ENCODE measurements around the gene MTCL3.

The MTCL3 gene

DNA sequence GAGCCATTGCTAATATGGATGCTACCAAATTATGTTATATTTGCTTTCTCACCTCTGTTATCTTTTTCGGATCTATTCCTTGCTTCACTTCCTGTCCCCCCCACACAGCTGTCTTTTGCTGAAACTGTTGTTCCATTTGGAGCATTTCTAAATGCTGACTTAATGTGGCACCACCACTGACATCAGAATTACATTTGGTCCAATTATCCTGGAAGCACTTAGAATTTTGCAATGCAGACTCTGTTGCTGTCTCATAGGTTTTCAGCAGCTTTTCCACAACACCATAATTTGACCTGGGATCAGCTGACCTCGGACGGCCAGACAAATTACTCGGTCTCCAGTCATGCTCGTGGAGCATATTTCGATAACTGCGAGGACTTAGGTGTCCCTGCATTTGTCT is 72.8 kb downstream of the MTCL3 start:
- H2AFZ ChIP-seq (ENCODE audit: control insufficient read depth, low read length), result no peak overlapping the region

DNA sequence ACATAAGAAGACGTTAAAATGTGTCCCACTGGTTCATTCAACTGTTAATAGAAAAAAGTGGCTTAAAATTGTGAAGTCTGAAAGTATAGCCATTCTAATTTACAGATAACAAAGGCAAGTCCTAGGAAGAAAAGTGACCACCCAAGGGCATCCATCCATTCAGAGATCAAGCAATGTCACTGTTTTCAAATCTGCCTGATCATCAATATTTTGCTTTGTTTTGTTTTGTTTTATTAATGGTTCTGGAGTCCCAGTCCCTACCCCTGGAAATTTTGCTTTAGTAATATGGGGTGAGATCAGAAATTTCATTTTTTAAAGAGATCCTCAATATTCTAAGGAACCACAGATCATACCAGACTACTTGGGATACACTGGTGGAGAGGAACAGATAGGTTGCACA is 77.3 kb downstream of the MTCL3 start:
- FAIRE-seq, result no peak
- no peak overlapping the region for H3K27ac ChIP-seq (ENCODE audit: control insufficient read depth, insufficient read depth, low read length)
- no peaks in the 10 kb centered on the region for H3K36me3 ChIP-seq (ENCODE audit: control insufficient read depth in 2 of 2, extremely low read depth in 1 of 2, insufficient read depth in 2 of 2, low read length in 2 of 2)
- no peak overlapping the region for H3K9ac ChIP-seq (ENCODE audit: control insufficient read depth, extremely low read depth, insufficient read depth, low read length)
- no peak for DNase-seq (ENCODE audit: low read depth, low spot score)
- no peak for TF ChIP-seq EZH2 (IDR thresholded peaks at IDR 0.05; ENCODE audit: low read length)
- TF ChIP-seq, protein P1, sequence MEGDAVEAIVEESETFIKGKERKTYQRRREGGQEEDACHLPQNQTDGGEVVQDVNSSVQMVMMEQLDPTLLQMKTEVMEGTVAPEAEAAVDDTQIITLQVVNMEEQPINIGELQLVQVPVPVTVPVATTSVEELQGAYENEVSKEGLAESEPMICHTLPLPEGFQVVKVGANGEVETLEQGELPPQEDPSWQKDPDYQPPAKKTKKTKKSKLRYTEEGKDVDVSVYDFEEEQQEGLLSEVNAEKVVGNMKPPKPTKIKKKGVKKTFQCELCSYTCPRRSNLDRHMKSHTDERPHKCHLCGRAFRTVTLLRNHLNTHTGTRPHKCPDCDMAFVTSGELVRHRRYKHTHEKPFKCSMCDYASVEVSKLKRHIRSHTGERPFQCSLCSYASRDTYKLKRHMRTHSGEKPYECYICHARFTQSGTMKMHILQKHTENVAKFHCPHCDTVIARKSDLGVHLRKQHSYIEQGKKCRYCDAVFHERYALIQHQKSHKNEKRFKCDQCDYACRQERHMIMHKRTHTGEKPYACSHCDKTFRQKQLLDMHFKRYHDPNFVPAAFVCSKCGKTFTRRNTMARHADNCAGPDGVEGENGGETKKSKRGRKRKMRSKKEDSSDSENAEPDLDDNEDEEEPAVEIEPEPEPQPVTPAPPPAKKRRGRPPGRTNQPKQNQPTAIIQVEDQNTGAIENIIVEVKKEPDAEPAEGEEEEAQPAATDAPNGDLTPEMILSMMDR (optimal IDR thresholded peaks at IDR 0.05 in 1 of 3, IDR thresholded peaks at IDR 0.05 in 1 of 3, conservative IDR thresholded peaks at IDR 0.05 in 1 of 3; ENCODE audit: extremely low read depth in 1 of 3, insufficient read depth in 2 of 3, low read length in 3 of 3), result no peak
- no peaks in the 10 kb centered on the region for H3K27me3 ChIP-seq (ENCODE audit: control insufficient read depth, extremely low read depth, insufficient read depth, low read length)
- H3K9me1 ChIP-seq (ENCODE audit: control insufficient read depth, extremely low read depth, insufficient read depth, low read length), result no peaks in the 10 kb centered on the region
- no peaks in the 10 kb centered on the region for H3K79me2 ChIP-seq (ENCODE audit: control insufficient read depth, insufficient read depth, low read length)
- no peak overlapping the region for H2AFZ ChIP-seq (ENCODE audit: control insufficient read depth, low read length)
- no peaks in the 10 kb centered on the region for H3K9me3 ChIP-seq (ENCODE audit: control insufficient read depth, low read depth, low read length)
- no peak overlapping the region for H3K4me2 ChIP-seq (ENCODE audit: control insufficient read depth, extremely low read depth, insufficient read depth, low read depth, low read length)
- dilution Hi-C loops (cut with MboI; ENCODE audit: extremely low pct_ligation_motif_present, low sequenced_read_pairs), result no loop called here
- no peaks in the 10 kb centered on the region for H3K4me1 ChIP-seq (ENCODE audit: control insufficient read depth, extremely low read depth, insufficient read depth, low read length)
- H4K20me1 ChIP-seq (ENCODE audit: control insufficient read depth, extremely low read depth, insufficient read depth, low read length), result no peaks in the 10 kb centered on the region
- H3K4me3 ChIP-seq (ENCODE audit: control insufficient read depth in 2 of 3, extremely low read depth in 1 of 3, insufficient read depth in 2 of 3, low read depth in 1 of 3, low read length in 3 of 3), result no peak overlapping the region

More for the DNA sequence above, 72.8 kb downstream of the MTCL3 start:
- no peaks in the 10 kb centered on the region for H3K36me3 ChIP-seq (ENCODE audit: control insufficient read depth in 2 of 2, extremely low read depth in 1 of 2, insufficient read depth in 2 of 2, low read length in 2 of 2)
- H3K79me2 ChIP-seq (ENCODE audit: control insufficient read depth, insufficient read depth, low read length), result no peaks in the 10 kb centered on the region
- no peaks in the 10 kb centered on the region for H3K9me1 ChIP-seq (ENCODE audit: control insufficient read depth, extremely low read depth, insufficient read depth, low read length)
- H4K20me1 ChIP-seq (ENCODE audit: control insufficient read depth, extremely low read depth, insufficient read depth, low read length), result no peaks in the 10 kb centered on the region
- H3K27ac ChIP-seq (ENCODE audit: control insufficient read depth, insufficient read depth, low read length), result no peak overlapping the region
- H3K4me2 ChIP-seq (ENCODE audit: control insufficient read depth, extremely low read depth, insufficient read depth, low read depth, low read length), result no peak overlapping the region
- H3K4me3 ChIP-seq (ENCODE audit: control insufficient read depth in 2 of 3, extremely low read depth in 1 of 3, insufficient read depth in 2 of 3, low read depth in 1 of 3, low read length in 3 of 3), result no peak overlapping the region
- no peaks in the 10 kb centered on the region for H3K4me1 ChIP-seq (ENCODE audit: control insufficient read depth, extremely low read depth, insufficient read depth, low read length)
- FAIRE-seq, result no peak
- H3K9me3 ChIP-seq (ENCODE audit: control insufficient read depth, low read depth, low read length), result no peaks in the 10 kb centered on the region
- dilution Hi-C loops (cut with MboI; ENCODE audit: extremely low pct_ligation_motif_present, low sequenced_read_pairs), result no loop called here
- TF ChIP-seq, protein P1 (optimal IDR thresholded peaks at IDR 0.05 in 1 of 3, IDR thresholded peaks at IDR 0.05 in 1 of 3, conservative IDR thresholded peaks at IDR 0.05 in 1 of 3; ENCODE audit: extremely low read depth in 1 of 3, insufficient read depth in 2 of 3, low read length in 3 of 3), result no peak
- no peak for TF ChIP-seq EZH2 (IDR thresholded peaks at IDR 0.05; ENCODE audit: low read length)
- no peak for DNase-seq (ENCODE audit: low read depth, low spot score)
- H3K9ac ChIP-seq (ENCODE audit: control insufficient read depth, extremely low read depth, insufficient read depth, low read length), result no peak overlapping the region
- no peaks in the 10 kb centered on the region for H3K27me3 ChIP-seq (ENCODE audit: control insufficient read depth, extremely low read depth, insufficient read depth, low read length)

Data from keratinocyte (primary cell).